T-helper 2 cell treated with Interferon-gamma antibody and Interleukin-4, amounts not matched to agents 100 ng/mL and 5 ng/mL, for 36 hours (primary cell): Measurements from ENCODE around the gene CACNA1D. TPM values are rescaled to one million over a fixed set of nuclear protein-coding genes. Genes with fewer than 3 reads are reported as not detected.

Experiments
- intact Hi-C: fragments of 100-400 bp; cut with micrococcal nuclease; formaldehyde crosslinking; loops from one replicate; pipeline ENCODE4 v1.15.1; 2023
- total RNA-seq: library from RNA; stranded (reverse); gene quantifications from 2 replicates; pipeline ENCODE4 v1.2.3, GENCODE V29; 2022

Gene CACNA1D
- total RNA-seq, 1 donor from 2014 or later, result 4.5 TPM

GRCh38 chr3:53709860-53710674, 215.7 kb downstream of the CACNA1D start:
- intact Hi-C loops, result loop anchor here (1.0 to 5.0 kb wide), 5 partner anchors 17 to 335 kb away; no protein-coding TSS in a partner anchor

GRCh38 chr3:53711387-53711786, 217.0 kb downstream of the CACNA1D start:
- intact Hi-C loops, result loop anchor here (2.0 to 5.0 kb wide), 2 partner anchors 41 to 43 kb away; no protein-coding TSS in a partner anchor

GRCh38 chr3:53712817-53713388, 218.5 kb downstream of the CACNA1D start:
- intact Hi-C loops, result loop anchor here (5.0 kb wide), 1 partner anchor 39 kb away; no protein-coding TSS in a partner anchor

- intact Hi-C loops, result loop anchor here (5.0 kb wide), 1 partner anchor 39 kb away; no protein-coding TSS in a partner anchor
Measured at GRCh38 chr3:53713626-53714025, 219.2 kb downstream of the CACNA1D start.

GRCh38 chr3:53715815-53716483, 221.5 kb downstream of the CACNA1D start:
- intact Hi-C loops, result no loop called here

- intact Hi-C loops, result no loop called here
Measured at GRCh38 chr3:53716998-53717397, 222.6 kb downstream of the CACNA1D start.

GRCh38 chr3:53718462-53718861, 224.1 kb downstream of the CACNA1D start:
- intact Hi-C loops, result no loop called here

GRCh38 chr3:53719796-53720195, 225.4 kb downstream of the CACNA1D start:
- intact Hi-C loops, result no loop called here

- intact Hi-C loops, result no loop called here
Measured at GRCh38 chr3:53721187-53722119, 227.0 kb downstream of the CACNA1D start.

- intact Hi-C loops, result no loop called here
Measured at GRCh38 chr3:53724566-53724965, 230.2 kb downstream of the CACNA1D start.

GRCh38 chr3:53725387-53725995, 231.1 kb downstream of the CACNA1D start:
- intact Hi-C loops, result loop anchor here (1.0 to 5.0 kb wide), 3 partner anchors 28 to 167 kb away; partner anchors contain the start of genes CHDH, IL17RB and SELENOK

- intact Hi-C loops, result loop anchor here (5.0 kb wide), 2 partner anchors 121 to 166 kb away; partner anchors contain the start of genes CHDH, IL17RB and SELENOK
Measured at GRCh38 chr3:53726643-53727042, 232.2 kb downstream of the CACNA1D start.

- intact Hi-C loops, result loop anchor here (5.0 kb wide), 2 partner anchors 119 to 164 kb away; partner anchors contain the start of genes CHDH, IL17RB and SELENOK
Measured at GRCh38 chr3:53728606-53729005, 234.2 kb downstream of the CACNA1D start.

GRCh38 chr3:53729159-53729558, 234.7 kb downstream of the CACNA1D start:
- intact Hi-C loops, result loop anchor here (5.0 kb wide), 2 partner anchors 118 to 163 kb away; partner anchors contain the start of genes CHDH, IL17RB and SELENOK

- intact Hi-C loops, result loop anchor here (5.0 kb wide), 2 partner anchors 118 to 163 kb away; partner anchors contain the start of genes CHDH, IL17RB and SELENOK
Measured at GRCh38 chr3:53729618-53730017, 235.2 kb downstream of the CACNA1D start.

GRCh38 chr3:53730576-53730975, 236.2 kb downstream of the CACNA1D start:
- intact Hi-C loops, result no loop called here

- intact Hi-C loops, result no loop called here
Measured at GRCh38 chr3:53731934-53732624, 237.7 kb downstream of the CACNA1D start.

GRCh38 chr3:53733446-53733845, 239.0 kb downstream of the CACNA1D start:
- intact Hi-C loops, result no loop called here

GRCh38 chr3:53739966-53740365, 245.6 kb downstream of the CACNA1D start:
- intact Hi-C loops, result no loop called here
